HG03064 (cell line): ENCODE measurements around the gene SIGLECL1.

Source experiments
- ATAC-seq: cut with Tn5 transposase; IDR thresholded peaks from one replicate; pipeline ENCODE4 v1.9.1; 2021; ENCODE audit warnings: low read depth; ENCODE audit not compliant: unreplicated experiment

Gene SIGLECL1

GRCh38 chr19:51252306-51253079 lies 1.6 kb downstream of the SIGLECL1 start:
- ATAC-seq: no peak

- ATAC-seq: no peak
Measured at GRCh38 chr19:51253088-51253806, 2.4 kb downstream of the SIGLECL1 start.

GRCh38 chr19:51256155-51256625 lies 5.3 kb downstream of the SIGLECL1 start:
- ATAC-seq: no peak

DNA sequence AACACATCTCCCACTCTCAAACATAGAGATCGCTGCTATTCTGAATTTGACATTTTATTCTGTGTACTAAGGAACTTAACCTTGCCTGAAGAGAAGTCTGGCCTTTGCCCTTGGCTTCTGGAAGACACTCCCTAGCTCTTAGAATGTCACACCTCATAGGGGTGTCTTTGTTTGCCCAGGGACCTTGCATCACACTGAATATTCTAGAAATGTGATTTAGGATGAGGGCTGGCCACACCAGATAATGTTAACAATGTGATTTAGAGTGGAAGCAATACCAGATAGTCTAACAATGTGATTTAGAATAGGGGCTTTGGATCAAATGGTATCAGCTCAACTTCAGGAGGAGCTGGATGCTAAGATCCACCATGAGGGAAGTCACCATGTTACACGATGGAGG lies 6.6 kb downstream of the SIGLECL1 start:
- ATAC-seq: no peak

DNA sequence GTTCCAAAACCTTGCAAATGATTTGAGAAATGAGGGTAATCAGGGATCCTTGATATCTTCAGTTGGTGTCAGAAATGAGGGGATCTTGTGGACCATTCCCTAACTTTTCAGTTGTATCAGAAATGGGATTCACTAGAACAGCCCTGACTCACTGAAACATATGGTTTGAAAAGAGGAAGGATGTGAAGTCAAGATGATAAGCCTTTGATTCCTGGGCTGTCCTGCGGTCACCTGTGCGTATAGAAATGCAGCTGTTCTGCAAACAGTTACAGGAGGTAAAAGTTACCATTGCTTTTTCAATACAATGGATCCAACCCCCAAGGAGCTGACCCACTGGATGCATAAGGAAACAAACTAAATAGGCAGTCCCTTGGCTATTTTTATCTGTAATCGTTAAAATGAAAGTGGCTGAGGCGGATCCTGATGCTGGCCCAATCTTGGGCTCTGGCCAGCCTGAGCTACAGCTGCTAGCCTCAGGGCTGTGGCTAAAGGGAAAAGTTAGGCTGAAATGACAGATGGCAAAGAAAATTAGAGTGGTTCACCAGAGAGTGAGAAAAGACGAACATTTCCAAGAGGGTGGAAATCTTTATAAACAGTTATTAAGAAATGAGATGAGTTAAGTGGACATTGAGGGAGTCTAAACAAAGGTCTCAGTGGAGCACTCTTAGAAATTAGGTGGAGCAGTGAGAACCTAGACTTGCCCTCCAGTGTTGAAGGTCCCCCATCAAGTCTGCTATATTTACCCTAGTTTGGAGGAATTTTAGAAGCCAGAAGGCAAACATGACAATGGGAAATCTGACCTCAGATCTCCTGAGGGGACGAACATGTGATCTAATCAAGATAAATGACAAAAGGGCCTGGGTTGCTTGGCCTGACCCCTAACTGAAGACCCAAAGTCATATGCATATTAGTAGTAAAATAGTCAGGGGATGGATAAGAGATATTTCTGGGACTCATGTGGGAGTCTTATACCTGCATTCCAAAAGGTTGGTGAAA lies 7.6 kb downstream of the SIGLECL1 start:
- no peak for ATAC-seq

GRCh38 chr19:51259348-51260245 lies 8.7 kb downstream of the SIGLECL1 start:
- ATAC-seq: no peak

GRCh38 chr19:51263808-51264207 lies 12.9 kb downstream of the SIGLECL1 start:
- ATAC-seq: no peak

DNA sequence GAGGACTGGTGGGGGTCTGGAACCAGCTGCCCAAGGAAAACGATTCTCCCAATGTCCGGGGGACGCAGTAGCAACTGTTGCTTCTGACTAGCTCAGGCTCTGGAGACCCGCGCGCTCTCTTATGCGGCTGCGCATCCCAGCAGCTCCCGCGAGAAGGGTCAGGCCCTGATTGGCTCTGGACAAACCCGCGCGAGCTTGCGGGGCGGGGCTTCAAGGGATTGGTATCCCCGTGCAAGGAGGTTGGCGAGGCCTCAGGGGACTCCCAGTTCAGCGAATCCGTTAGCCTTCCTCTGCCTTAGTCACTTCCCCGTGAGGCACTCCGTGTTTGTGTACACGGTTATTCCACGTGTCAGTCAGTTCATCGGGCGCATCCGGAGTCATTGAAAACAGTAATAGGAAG lies 20.2 kb downstream of the SIGLECL1 start:
- no peak for ATAC-seq

DNA sequence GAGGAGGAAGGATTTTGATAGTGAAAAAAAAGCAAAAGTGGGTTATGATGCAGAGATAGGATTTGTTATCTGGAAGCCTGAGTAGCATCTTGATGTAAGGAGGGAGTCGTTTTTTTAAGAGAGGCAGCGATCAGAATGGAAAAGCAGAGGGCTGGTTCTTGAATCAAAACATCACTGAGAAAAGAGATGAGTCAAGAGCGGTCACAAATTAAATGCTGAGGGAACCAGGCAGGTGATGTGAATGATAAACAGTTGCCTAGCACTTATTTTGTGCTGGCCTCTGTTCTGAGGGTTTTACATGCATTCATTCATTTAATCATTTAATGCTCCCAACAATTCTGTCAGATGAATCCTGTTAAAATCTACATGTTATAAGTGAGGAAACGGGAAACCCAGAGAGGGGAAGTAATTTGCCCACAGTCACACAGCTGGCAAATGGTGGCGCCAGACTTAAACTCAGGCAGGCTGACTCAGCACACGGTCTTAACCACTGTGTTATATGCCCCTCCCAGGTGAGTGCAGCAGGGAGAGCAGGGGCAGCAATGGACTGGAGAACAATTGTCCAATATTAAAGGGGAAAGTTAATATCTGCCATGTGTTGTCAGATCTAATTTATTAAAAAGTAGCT lies 21.4 kb downstream of the SIGLECL1 start:
- ATAC-seq: no peak

GRCh38 chr19:51274049-51274770 lies 23.3 kb downstream of the SIGLECL1 start:
- no peak for ATAC-seq

GRCh38 chr19:51277112-51277511 lies 26.2 kb downstream of the SIGLECL1 start:
- no peak for ATAC-seq

DNA sequence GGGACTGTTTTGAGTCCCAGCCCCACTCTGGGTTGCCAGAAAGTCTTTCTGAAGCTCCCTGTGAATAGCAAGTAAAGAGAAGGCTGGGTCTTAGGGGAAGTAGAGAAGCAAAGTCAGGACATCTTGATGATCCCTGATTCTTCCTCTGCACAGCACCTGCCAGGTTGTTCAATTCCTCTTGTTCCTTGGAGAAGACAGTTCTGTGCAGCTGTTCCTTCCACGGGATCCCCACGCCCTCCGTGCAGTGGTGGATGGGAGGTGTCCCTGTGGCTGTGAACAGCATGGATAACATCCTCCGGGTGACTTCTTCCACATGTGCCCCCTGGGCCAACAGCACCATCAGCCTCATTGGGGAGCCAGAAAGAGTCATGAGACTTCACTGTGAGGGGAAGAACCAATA lies 31.5 kb downstream of the SIGLECL1 start:
- ATAC-seq: no peak

DNA sequence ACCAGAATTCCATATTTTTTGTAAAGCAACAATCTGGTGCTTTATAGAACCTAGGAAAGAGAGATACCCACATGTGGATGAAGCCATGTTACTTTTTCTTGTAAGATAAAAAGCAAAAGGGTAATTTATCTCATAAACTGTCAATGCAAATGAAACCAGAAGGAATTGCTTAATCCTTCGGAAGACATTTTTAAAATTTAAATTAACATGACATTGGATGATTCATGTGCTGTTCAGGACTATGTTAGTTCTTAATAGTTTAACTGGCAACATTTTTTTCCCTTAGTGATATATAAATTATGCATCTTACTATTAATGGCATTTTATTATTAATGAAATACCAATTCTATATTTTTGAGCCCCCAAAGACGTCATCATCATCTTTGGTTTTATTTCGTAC lies 34.8 kb downstream of the SIGLECL1 start:
- ATAC-seq: no peak

DNA sequence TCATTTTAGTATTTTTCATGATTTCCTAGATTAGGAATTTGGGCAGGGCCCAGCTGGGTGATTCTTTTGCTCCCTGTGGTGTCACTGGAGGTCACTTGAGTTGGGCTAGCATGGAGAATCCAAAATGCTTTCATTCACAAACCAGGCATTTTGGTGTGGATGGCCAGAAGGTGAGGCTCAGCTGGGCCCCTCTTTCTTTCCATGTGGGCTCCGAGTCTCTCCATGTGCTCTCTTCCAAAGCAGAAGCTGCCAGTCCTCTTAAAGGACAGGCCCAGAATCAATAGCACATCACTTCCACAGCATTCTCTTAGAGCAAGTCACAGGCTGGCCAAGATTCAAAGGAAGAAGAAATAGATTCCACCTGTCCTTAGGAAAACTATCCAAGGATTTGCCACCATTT lies 38.8 kb downstream of the SIGLECL1 start:
- no peak for ATAC-seq

- no peak for ATAC-seq
Measured at GRCh38 chr19:51292971-51293370, 42.1 kb downstream of the SIGLECL1 start.

- ATAC-seq: no peak
Measured at GRCh38 chr19:51293571-51294210, 42.8 kb downstream of the SIGLECL1 start.

DNA sequence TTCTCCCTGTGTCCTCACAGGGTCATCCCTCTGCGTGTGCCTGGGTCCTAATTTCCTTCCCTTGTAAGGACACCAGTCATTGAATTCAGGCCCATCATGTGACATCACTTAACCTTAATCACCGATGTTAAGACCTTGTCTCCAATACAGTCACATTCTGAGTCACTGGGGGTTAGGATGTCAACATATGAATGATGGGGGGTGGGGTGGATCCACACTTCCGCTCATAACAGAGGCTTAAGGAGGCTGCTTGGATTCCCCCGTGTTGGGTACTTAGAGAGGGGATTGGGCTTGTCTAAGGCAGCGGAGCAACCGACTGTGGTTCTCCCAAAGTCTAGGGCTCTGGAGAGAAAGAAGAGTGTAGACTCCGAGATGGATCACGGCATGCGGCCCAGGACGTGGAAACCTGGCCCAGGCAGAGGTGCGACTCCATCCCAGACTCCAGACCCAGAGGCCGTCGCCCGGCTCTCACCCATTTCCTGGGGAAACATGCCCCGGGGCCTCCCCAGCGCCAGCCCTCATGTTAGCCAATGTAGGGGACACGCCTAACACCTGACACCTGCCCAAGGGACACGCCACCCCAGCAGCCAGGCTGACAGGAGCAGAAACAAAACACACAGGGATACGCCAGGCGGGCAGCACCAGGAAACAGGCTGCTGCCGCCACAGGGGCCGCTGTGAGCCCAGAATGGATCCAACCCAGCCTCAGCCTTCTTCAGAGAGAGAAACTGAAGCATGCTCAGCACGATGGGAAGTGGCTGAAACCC lies 43.5 kb downstream of the SIGLECL1 start:
- ATAC-seq: no peak
